DND-41 (cell line): Measurements from ENCODE around the gene GALNT18.

Source experiments
- EZH2 ChIP-seq: IDR thresholded peaks from 3 replicates; pipeline ENCODE4 v1.6.1; 2012; ENCODE audit warnings: borderline replicate concordance, low read depth, mild to moderate bottlenecking, moderate library complexity, low read length, inconsistent platforms; ENCODE audit not compliant: severe bottlenecking
- TF ChIP-seq, protein P1 (sequence below): IDR thresholded peaks from 2 replicates; pipeline ENCODE4 v1.5.1; 2012; ENCODE audit warnings: borderline replicate concordance, low read length, moderate library complexity, mild to moderate bottlenecking; ENCODE audit not compliant: poor library complexity, severe bottlenecking; ENCODE audit errors: extremely low read depth

DNA sequence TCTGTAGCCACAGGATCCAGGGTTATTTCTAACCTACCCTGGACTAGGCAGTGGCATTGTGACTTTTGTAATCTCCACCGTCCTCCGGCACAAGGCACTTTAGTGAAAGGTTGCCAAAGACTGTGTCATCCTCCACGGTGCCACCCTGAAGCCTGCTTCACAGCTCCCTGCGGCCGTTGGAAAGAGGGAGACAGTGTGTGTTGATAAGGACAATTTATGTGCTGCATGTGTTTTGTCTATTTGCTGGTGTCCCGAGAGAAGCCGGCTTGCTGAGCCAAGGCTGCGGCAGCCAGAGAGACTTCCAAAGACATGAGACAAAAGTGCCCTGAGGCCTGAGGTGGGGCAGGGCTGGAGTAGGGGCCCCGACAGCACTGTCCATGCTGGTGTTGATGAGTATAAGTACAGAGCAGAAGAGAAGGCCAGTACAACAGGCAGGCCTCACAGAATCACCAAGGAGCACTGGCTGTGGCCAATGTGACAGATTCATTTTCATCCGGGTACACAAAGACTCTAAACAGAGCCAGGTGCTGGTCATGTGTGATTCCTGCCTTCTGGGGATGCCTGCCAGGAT is 40.9 kb downstream of the GALNT18 start:
- TF ChIP-seq, protein P1, sequence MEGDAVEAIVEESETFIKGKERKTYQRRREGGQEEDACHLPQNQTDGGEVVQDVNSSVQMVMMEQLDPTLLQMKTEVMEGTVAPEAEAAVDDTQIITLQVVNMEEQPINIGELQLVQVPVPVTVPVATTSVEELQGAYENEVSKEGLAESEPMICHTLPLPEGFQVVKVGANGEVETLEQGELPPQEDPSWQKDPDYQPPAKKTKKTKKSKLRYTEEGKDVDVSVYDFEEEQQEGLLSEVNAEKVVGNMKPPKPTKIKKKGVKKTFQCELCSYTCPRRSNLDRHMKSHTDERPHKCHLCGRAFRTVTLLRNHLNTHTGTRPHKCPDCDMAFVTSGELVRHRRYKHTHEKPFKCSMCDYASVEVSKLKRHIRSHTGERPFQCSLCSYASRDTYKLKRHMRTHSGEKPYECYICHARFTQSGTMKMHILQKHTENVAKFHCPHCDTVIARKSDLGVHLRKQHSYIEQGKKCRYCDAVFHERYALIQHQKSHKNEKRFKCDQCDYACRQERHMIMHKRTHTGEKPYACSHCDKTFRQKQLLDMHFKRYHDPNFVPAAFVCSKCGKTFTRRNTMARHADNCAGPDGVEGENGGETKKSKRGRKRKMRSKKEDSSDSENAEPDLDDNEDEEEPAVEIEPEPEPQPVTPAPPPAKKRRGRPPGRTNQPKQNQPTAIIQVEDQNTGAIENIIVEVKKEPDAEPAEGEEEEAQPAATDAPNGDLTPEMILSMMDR = no peak
- TF ChIP-seq EZH2 = no peak
